Ovary (tissue), 9 donors: Measurements from ENCODE around the gene CENPP. TPM values are rescaled to one million over a fixed set of nuclear protein-coding genes. Genes with fewer than 3 reads are reported as not detected.

ENCODE experiments used
- DNase-seq, 5 donors: peaks; one replicate each; pipeline ENCODE4 v3.0.0-alpha.2; 2019 to 2020
- H3K27ac ChIP-seq, 2 donors: fragments of 200-600 bp; one replicate each; pipeline versions ENCODE4 v1.5.1 to v1.8.0; 2019 to 2022
- H3K27me3 ChIP-seq: fragments of 200-600 bp; one replicate; pipeline ENCODE4 v1.8.0; 2022
- H3K36me3 ChIP-seq: fragments of 200-600 bp; sonication (generic); one replicate; pipeline ENCODE4 v1.5.1; 2019
- H3K4me1 ChIP-seq: one replicate; pipeline ENCODE4 v1.8.1; 2013; ENCODE audit warnings: mild to moderate bottlenecking, moderate library complexity; ENCODE audit not compliant: insufficient read depth
- H3K4me3 ChIP-seq: fragments of 200-600 bp; sonication (generic); one replicate; pipeline ENCODE4 v1.5.1; 2017
- H3K9me3 ChIP-seq, 2 donors: fragments of 200-600 bp in 1 of 2; sonication (generic) in 1 of 2; one replicate each; pipeline versions ENCODE4 v1.5.1 to v1.8.1; 2013 to 2019; ENCODE audit warnings: mild to moderate bottlenecking in 1 of 2, moderate library complexity in 1 of 2
- EP300 ChIP-seq: sonication (generic); formaldehyde crosslinking; IDR thresholded peaks from one replicate; pipeline ENCODE4 v1.6.1; 2017; ENCODE audit warnings: antibody characterized with exemption
- POLR2A ChIP-seq: fragments of 450-650 bp; IDR thresholded peaks from one replicate; pipeline ENCODE4 v1.6.1; 2017; ENCODE audit warnings: antibody characterized with exemption, mild to moderate bottlenecking, moderate library complexity
- WGBS, 3 donors: extraction: QIAGEN DNeasy Blood & Tissue Kit in 1 of 3; methylation state at CpG; one replicate each; pipeline versions ENCODE4 v1.1.5 to v1.1.7; 2013 to 2017; 5-methylcytosine and 5-hydroxymethylcytosine counted together
- intact Hi-C, 4 donors: fragments of 100-400 bp; cut with DNase I; formaldehyde crosslinking; loops; one replicate each; pipeline versions ENCODE4 v1.11.0 to v1.15.1; 2022 to 2023
- polyA plus RNA-seq, 2 donors: library from polyadenylated mRNA; stranded (reverse); fragments of 200-250 nt in 1 of 2; fragments of 350-450 nt in 1 of 2; fragmentation: Illumina TruSeq in 1 of 2; extraction: RNeasy Lipid Tissue Mini Kit (QIAGEN cat#74804) in 1 of 2; gene quantifications; one replicate each; pipeline ENCODE4 v1.2.3, GENCODE V29; 2013 to 2014
- total RNA-seq, 7 donors: library from RNA; depleted of rRNA in 2 of 7; stranded (reverse); fragments of >200 nt in 2 of 7; fragmentation: NEBNext Ultra II Directional in 3 of 7; extraction: Animal tissue kit (Norgen Biotek cat#: 25700) in 3 of 7; gene quantifications; one replicate each; pipeline versions ENCODE4 v1.1.0 to v1.2.4, GENCODE V29; 2016 to 2023
- TF ChIP-seq, protein P1 (sequence below), 3 donors: fragments of 450-650 bp in 2 of 3; fragments of 200-600 bp in 1 of 3; IDR thresholded peaks; one replicate each; pipeline versions ENCODE4 v1.5.1 to v1.8.0; 2016 to 2022; ENCODE audit warnings: antibody characterized with exemption in 3 of 3, mild to moderate bottlenecking in 1 of 3
- donor health status: DM: no; HTN: no; CAD: no; lungs with moderate emphysema.
- donor health status: DM: no; HTN: no; CAD: no.
- donor health status: Bipolar disorder and iron deficiency.
- donor health status: DM: yes; HTN: yes; CAD: no.
- donor health status: DM: no; HTN: no; CAD: no.
- donor health status: DM: yes; HTN: yes; CAD: no.

CENPP gene
- total and polyA plus RNA-seq, 9 donors, result 1.4 to 9.5 (median 5.8) TPM

DNA sequence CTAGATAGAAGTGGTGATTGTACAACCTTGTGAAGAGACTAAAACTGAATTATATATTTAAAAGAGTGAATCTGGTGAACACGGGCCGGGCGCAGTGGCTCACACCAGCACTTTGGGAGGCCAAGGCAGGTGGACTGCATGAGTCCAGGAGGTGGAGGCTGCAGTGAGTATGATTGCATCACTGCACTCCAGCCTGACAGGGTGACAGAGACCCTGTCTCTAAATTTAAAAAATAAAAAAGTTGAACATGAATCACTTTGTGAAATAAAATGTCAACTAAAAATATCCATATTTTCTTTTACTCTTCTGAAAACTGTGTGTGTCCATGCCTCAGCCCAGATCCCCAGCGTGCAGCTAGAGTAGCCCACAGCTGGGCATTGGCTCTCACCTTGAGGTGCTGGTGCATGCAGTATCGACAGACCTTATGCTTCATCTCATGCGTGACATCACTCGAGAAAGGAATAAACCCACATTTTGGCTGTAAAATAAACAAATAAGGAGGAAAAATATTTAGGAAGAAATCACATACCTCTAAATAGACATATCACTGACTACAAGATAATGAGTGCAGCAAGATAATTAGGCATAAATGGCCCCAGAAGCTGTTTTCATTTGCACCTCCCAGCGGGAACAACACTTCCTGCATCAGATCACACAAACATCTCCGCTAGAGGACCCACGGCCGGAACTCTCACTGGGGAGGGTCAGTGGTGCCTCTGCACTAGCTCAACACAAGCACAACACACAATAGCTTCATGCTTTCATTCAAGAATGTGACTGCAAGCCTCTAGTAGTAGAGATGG is 322.1 kb downstream of the CENPP start:
- H3K4me3 ChIP-seq, result no peak overlapping the region
- no peak overlapping the region for H3K27ac ChIP-seq
- TF ChIP-seq POLR2A (no peak), EP300 (no peak)
- TF ChIP-seq, protein P1, sequence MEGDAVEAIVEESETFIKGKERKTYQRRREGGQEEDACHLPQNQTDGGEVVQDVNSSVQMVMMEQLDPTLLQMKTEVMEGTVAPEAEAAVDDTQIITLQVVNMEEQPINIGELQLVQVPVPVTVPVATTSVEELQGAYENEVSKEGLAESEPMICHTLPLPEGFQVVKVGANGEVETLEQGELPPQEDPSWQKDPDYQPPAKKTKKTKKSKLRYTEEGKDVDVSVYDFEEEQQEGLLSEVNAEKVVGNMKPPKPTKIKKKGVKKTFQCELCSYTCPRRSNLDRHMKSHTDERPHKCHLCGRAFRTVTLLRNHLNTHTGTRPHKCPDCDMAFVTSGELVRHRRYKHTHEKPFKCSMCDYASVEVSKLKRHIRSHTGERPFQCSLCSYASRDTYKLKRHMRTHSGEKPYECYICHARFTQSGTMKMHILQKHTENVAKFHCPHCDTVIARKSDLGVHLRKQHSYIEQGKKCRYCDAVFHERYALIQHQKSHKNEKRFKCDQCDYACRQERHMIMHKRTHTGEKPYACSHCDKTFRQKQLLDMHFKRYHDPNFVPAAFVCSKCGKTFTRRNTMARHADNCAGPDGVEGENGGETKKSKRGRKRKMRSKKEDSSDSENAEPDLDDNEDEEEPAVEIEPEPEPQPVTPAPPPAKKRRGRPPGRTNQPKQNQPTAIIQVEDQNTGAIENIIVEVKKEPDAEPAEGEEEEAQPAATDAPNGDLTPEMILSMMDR (IDR thresholded peaks at IDR 0.05), result no peak
- H3K27me3 ChIP-seq, result no peaks in the 10 kb centered on the region
- H3K4me1 ChIP-seq, result peaks cover 9% of the 10 kb centered on the region
- intact Hi-C loops, result loop anchor here in 1 of 4 donors (10.0 kb wide), 1 partner anchor 133 kb away; no protein-coding TSS in a partner anchor
- H3K36me3 ChIP-seq, result no peaks in the 10 kb centered on the region
- H3K9me3 ChIP-seq, result peaks cover 0 to 3% of the 10 kb centered on the region in 2 donors
- WGBS, 3 donors, result 88 to 92% (median 89%) methylated on average over 11 of the region's 11 CpGs
- peak in 3 of 5 donors; percentile 4 to 15 (median 11) for DNase-seq

DNA sequence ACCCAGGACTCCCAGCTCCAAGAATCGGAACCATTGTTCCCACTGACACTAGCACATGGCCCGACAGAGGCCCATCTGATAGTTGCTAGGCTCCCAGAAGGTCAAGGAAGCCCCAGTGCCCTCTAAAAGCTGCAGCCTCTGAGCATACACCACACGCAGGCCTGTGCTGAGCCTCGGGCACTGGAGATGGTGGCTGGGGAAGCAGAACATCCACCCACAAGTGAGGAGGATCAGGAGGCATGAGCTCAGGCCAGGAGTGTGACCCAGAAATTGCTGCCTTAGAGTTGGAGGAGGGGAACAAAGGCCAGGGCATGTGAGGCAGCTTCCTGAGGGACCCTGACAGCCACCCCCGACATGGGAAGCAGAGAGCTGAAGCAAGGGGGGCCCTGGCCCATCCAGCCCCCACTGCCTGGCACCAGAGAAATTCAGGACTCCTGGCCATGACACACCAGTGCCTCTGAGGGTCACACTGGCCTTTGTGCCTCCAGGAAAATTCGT is 322.8 kb downstream of the CENPP start:
- Histone ChIP-seq H3K4me1 (peaks cover 9% of the 10 kb centered on the region), H3K36me3 (no peaks in the 10 kb centered on the region), H3K27ac (no peak overlapping the region), H3K4me3 (no peak overlapping the region), H3K9me3 (peaks cover 0 to 3% of the 10 kb centered on the region in 2 donors), H3K27me3 (no peaks in the 10 kb centered on the region)
- 81 to 86% (median 84%) methylated on average over 6 of the region's 6 CpGs for WGBS, 3 donors
- peak in 3 of 5 donors; percentile 3 to 11 (median 10) for DNase-seq
- intact Hi-C loops, result loop anchor here in 1 of 4 donors (10.0 kb wide), 1 partner anchor 134 kb away; no protein-coding TSS in a partner anchor
- TF ChIP-seq, protein P1 (IDR thresholded peaks at IDR 0.05), result no peak
- TF ChIP-seq EP300 (no peak), POLR2A (no peak)

DNA sequence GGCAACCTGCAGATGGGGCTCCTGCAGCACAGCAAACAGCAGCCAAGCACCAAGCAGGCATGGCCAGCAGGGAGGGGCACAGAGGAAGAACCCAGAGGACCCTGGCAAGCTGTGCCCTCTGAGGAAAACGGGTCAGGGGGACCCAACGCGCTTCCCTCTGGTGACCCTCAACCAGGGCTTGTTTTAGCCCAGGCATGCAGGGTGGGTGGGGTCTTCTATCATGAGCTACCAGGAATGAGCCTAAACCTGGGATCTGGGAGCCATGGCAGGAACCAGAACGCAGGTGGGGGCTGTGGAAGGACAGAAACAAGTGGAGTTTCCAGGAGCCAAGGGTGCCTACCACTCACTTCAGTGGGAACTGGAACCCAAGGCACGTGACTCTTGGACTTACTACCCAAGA is 323.3 kb downstream of the CENPP start:
- Histone ChIP-seq H3K4me3 (no peak overlapping the region), H3K27me3 (no peaks in the 10 kb centered on the region), H3K36me3 (no peaks in the 10 kb centered on the region), H3K4me1 (peaks cover 10% of the 10 kb centered on the region), H3K27ac (no peak overlapping the region), H3K9me3 (peaks cover 0 to 3% of the 10 kb centered on the region in 2 donors)
- peak in 4 of 5 donors; percentile 6 to 33 (median 12) for DNase-seq
- intact Hi-C loops, result loop anchor here in 1 of 4 donors (10.0 kb wide), 1 partner anchor 134 kb away; no protein-coding TSS in a partner anchor
- TF ChIP-seq EP300 (no peak), POLR2A (no peak)
- TF ChIP-seq, protein P1 (IDR thresholded peaks at IDR 0.05), result no peak
- WGBS, 3 donors, result 91 to 95% (median 94%) methylated on average over 5 of the region's 5 CpGs

DNA sequence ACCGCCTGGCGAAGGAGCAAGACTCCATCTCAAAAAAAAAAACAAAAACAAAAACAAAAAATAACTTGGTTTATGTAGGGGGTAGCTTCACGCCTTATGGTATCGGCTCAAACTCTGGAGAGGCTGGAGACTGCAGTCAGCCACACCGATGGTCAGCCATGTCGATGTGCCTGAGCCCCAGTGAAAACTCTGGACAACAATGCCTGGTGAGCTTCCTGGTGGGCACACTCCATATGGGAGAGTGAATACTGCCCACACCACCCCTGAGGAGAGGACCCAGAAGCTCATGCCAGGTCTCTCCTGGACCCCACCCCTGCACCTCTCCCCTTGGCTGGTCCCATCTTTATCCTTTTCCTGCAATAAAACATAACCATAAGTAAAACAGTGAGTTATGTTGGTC is 324.5 kb downstream of the CENPP start:
- intact Hi-C loops, result loop anchor here in 1 of 4 donors (5.0 kb wide), 1 partner anchor 508 kb away; no protein-coding TSS in a partner anchor
- no peaks in the 10 kb centered on the region for H3K27me3 ChIP-seq
- peaks cover 11% of the 10 kb centered on the region for H3K4me1 ChIP-seq
- H3K4me3 ChIP-seq, result no peak overlapping the region
- TF ChIP-seq EP300, result no peak
- TF ChIP-seq, protein P1 (IDR thresholded peaks at IDR 0.05), result no peak
- TF ChIP-seq POLR2A, result no peak
- peak in 2 of 5 donors; percentile 18 to 35 for DNase-seq
- H3K36me3 ChIP-seq, result no peaks in the 10 kb centered on the region
- 96 to 99% (median 97%) methylated on average over 6 of the region's 6 CpGs for WGBS, 3 donors
- peaks cover 0 to 2% of the 10 kb centered on the region in 2 donors for H3K9me3 ChIP-seq
- H3K27ac ChIP-seq, result peak overlapping the region in 1 of 2 donors; percentile 30
